Breast epithelium (tissue), 3 donors: ENCODE data around the gene CPTP.

Experiments
- CTCF ChIP-seq, 3 donors: fragments of 450-650 bp; IDR thresholded peaks; one replicate each; pipeline ENCODE4 v1.5.1; 2016 to 2017; ENCODE audit warnings: antibody characterized with exemption in 3 of 3, mild to moderate bottlenecking in 3 of 3, moderate library complexity in 3 of 3
- POLR2AphosphoS5 ChIP-seq, 3 donors: sonication (generic); formaldehyde crosslinking; IDR thresholded peaks; one replicate each; pipeline ENCODE4 v1.6.1; 2017; ENCODE audit warnings: antibody characterized with exemption in 3 of 3

GRCh38 chr1:1377540-1378205, 53.1 kb downstream of the CPTP start:
- no peak for TF ChIP-seq CTCF (IDR thresholded peaks at IDR 0.05)
- TF ChIP-seq POLR2AphosphoS5 (IDR thresholded peaks at IDR 0.05), result no peak
